Gastroesophageal sphincter (tissue), 4 donors: ENCODE measurements around the gene CCNL1. TPM values are rescaled to one million over a fixed set of nuclear protein-coding genes. Genes with fewer than 3 reads are reported as not detected.

ENCODE experiments used
- ATAC-seq: fragments of 150-250 bp; one replicate; pipeline ENCODE4 v1.9.1; 2016; ENCODE audit warnings: mild to moderate bottlenecking, moderate library complexity
- H3K27ac ChIP-seq, 4 donors: fragments of 200-600 bp; sonication (generic) in 3 of 4; 1 replicate in 3 of 4; 2 replicates in 1 of 4; pipeline ENCODE4 v1.5.1; 2016 to 2019
- H3K27me3 ChIP-seq: fragments of 200-600 bp; sonication (generic); one replicate; pipeline ENCODE4 v1.5.1; 2019
- H3K36me3 ChIP-seq, 2 donors: fragments of 200-600 bp; sonication (generic); one replicate each; pipeline ENCODE4 v1.5.1; 2019; ENCODE audit warnings: control low read depth in 1 of 2
- H3K4me1 ChIP-seq, 3 donors: fragments of 200-600 bp; sonication (generic); 1 replicate in 2 of 3; 2 replicates in 1 of 3; pipeline ENCODE4 v1.5.1; 2016 to 2019; ENCODE audit warnings: control low read depth in 2 of 3
- H3K4me3 ChIP-seq, 2 donors: fragments of 200-600 bp; sonication (generic); one replicate each; pipeline ENCODE4 v1.5.1; 2019; ENCODE audit warnings: mild to moderate bottlenecking in 1 of 2, moderate library complexity in 1 of 2
- H3K9me3 ChIP-seq, 3 donors: fragments of 200-600 bp; sonication (generic); one replicate each; pipeline ENCODE4 v1.5.1; 2017 to 2019; ENCODE audit warnings: control low read depth in 2 of 3
- EP300 ChIP-seq: sonication (generic); formaldehyde crosslinking; IDR thresholded peaks from one replicate; pipeline ENCODE4 v1.6.1; 2017; ENCODE audit warnings: antibody characterized with exemption, mild to moderate bottlenecking
- POLR2A ChIP-seq, 2 donors: fragments of 450-650 bp; IDR thresholded peaks; one replicate each; pipeline ENCODE4 v1.6.1; 2017; ENCODE audit warnings: antibody characterized with exemption in 2 of 2, mild to moderate bottlenecking in 2 of 2, moderate library complexity in 1 of 2
- POLR2AphosphoS5 ChIP-seq: sonication (generic); formaldehyde crosslinking; IDR thresholded peaks from one replicate; pipeline ENCODE4 v1.6.1; 2017; ENCODE audit warnings: antibody characterized with exemption
- WGBS, 2 donors: methylation state at CpG; one replicate each; pipeline ENCODE4 v1.1.5; 2018; ENCODE audit warnings: low coverage in 1 of 2; 5-methylcytosine and 5-hydroxymethylcytosine counted together
- total RNA-seq, 4 donors: library from RNA; depleted of rRNA; stranded (reverse); fragments of >200 nt; gene quantifications; one replicate each; pipeline ENCODE4 v1.1.0, GENCODE V29; 2016
- TF ChIP-seq, protein P1 (sequence below), 4 experiments: fragments of 200-600 bp in 2 of 4; fragments of 450-650 bp in 2 of 4; sonication (generic) in 1 of 4; IDR thresholded peaks; one replicate each; pipeline ENCODE4 v1.5.1; 2017 to 2019; ENCODE audit warnings: antibody characterized with exemption in 4 of 4, mild to moderate bottlenecking in 2 of 4, moderate library complexity in 2 of 4

CCNL1 gene
- total RNA-seq, 4 donors from 2014 or later, result 32.7 to 211 (median 92.6) TPM

DNA sequence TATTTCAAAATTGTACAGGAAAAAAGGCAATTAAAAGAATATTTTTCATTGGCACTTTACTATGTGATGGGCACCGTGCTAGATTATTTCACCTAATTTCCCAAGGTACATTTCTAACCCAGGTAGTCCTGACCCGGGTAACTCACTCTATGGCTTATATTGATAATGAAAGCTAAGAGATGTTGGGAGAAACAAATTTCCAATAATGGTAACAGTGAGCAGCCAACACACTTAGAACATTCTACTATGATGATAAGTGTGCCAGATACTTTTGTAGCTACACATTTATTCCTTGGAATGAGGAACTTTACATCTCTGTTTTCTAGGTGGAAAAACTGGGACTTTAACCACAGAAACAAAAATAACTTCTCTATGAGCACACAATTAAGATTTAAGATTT, 7.5 kb downstream of the CCNL1 start:
- no peak overlapping the region for H3K27ac ChIP-seq
- H3K27me3 ChIP-seq, result no peaks in the 10 kb centered on the region
- no peaks in the 10 kb centered on the region for H3K9me3 ChIP-seq
- peaks cover 23 to 56% (median 39%) of the 10 kb centered on the region in 3 donors for H3K4me1 ChIP-seq
- H3K4me3 ChIP-seq, result no peak overlapping the region
- ATAC-seq, result no peak
- H3K36me3 ChIP-seq, result peaks cover 25 to 85% of the 10 kb centered on the region in 2 donors
- TF ChIP-seq POLR2A (IDR thresholded peaks at IDR 0.05), result no peak
- TF ChIP-seq, protein P1, sequence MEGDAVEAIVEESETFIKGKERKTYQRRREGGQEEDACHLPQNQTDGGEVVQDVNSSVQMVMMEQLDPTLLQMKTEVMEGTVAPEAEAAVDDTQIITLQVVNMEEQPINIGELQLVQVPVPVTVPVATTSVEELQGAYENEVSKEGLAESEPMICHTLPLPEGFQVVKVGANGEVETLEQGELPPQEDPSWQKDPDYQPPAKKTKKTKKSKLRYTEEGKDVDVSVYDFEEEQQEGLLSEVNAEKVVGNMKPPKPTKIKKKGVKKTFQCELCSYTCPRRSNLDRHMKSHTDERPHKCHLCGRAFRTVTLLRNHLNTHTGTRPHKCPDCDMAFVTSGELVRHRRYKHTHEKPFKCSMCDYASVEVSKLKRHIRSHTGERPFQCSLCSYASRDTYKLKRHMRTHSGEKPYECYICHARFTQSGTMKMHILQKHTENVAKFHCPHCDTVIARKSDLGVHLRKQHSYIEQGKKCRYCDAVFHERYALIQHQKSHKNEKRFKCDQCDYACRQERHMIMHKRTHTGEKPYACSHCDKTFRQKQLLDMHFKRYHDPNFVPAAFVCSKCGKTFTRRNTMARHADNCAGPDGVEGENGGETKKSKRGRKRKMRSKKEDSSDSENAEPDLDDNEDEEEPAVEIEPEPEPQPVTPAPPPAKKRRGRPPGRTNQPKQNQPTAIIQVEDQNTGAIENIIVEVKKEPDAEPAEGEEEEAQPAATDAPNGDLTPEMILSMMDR (IDR thresholded peaks at IDR 0.05), result no peak
- TF ChIP-seq EP300, result no peak
- no peak for TF ChIP-seq POLR2AphosphoS5
- WGBS, 2 donors, result 87 to 93% methylated on average over 2 of the region's 2 CpGs

DNA sequence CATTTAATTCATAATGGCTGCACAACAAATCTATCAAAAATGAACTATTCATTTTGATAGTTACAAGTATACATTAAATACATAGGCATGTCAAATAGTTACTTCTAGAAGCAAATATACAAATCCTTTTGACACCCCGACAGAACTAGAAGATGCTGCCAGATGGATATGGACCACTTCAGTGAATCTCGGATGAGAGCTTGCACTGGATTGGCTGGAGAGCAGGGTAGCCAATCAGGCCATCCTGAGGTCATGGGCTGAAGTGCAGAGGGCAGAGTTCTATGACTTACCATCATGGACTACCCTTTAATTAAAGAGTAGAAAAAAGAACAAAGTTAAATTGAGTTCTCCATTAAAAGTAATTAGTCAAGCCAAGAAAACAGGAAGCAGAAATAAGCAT, 8.3 kb downstream of the CCNL1 start:
- peaks cover 16 to 48% (median 31%) of the 10 kb centered on the region in 3 donors for H3K4me1 ChIP-seq
- H3K27ac ChIP-seq, result no peak overlapping the region
- no peaks in the 10 kb centered on the region for H3K9me3 ChIP-seq
- no peaks in the 10 kb centered on the region for H3K27me3 ChIP-seq
- 84 to 86% methylated on average over 2 of the region's 2 CpGs for WGBS, 2 donors
- peaks cover 23 to 85% of the 10 kb centered on the region in 2 donors for H3K36me3 ChIP-seq
- TF ChIP-seq EP300, result no peak
- TF ChIP-seq POLR2AphosphoS5, result no peak
- no peak for TF ChIP-seq POLR2A (IDR thresholded peaks at IDR 0.05)
- TF ChIP-seq, protein P1 (IDR thresholded peaks at IDR 0.05), result no peak
- no peak overlapping the region for H3K4me3 ChIP-seq
- no peak for ATAC-seq

DNA sequence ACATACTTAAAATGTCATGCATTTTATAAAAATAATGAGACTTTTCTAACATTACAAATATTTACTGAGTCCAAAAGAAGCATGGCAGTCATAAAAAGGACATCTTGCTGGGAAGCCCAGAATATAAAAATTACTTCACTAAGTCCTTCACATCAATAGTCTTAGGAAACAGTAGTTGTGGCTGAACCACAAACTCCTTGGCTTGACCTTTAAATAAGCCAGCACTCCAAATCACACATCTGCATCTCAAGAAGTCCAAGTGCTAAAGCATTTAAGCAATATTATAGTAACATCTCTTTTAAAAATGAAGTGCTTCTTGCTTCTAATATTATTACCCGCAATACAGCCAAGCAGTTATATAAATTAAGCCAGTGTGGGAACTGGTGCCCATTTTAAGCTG, 8.8 kb downstream of the CCNL1 start:
- H3K27me3 ChIP-seq, result no peaks in the 10 kb centered on the region
- no peak overlapping the region for H3K4me3 ChIP-seq
- H3K27ac ChIP-seq, result no peak overlapping the region
- ATAC-seq, result no peak
- peaks cover 23 to 85% of the 10 kb centered on the region in 2 donors for H3K36me3 ChIP-seq
- TF ChIP-seq, protein P1 (IDR thresholded peaks at IDR 0.05), result no peak
- TF ChIP-seq POLR2A (IDR thresholded peaks at IDR 0.05) (no peak), POLR2AphosphoS5 (no peak), EP300 (no peak)
- peaks cover 11 to 43% (median 28%) of the 10 kb centered on the region in 3 donors for H3K4me1 ChIP-seq
- H3K9me3 ChIP-seq, result no peaks in the 10 kb centered on the region
- WGBS, 2 donors, result 80 to 85% methylated on average over 1 of the region's 1 CpG

DNA sequence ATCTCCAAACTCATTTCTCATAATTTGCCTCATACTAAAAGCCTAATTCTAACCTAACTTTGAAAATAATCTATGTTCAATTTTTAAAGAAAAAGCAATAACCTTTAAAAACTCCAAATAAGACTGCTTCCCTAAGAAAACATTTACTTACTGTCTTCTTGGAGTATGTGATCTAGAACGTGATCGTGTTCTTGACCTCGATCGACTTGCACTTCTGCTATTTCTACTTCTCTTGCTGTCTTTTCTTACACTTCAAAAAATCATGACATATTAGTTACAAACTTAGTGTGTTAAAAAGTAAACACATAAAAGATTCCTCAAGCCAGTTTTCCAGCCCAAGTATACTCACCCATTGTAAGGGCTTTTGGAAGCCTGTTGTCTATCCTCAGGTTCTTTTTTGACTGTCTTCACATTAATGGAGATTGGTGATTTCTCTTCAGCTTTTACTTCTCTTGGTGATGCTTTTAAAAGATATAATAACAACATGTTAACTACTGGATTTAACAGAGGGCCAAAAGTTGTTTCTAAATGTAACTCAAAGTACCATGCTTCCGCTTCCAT, 10.7 kb downstream of the CCNL1 start:
- WGBS, 2 donors, result 92 to 94% methylated on average over 5 of the region's 5 CpGs
- no peak for TF ChIP-seq EP300
- no peak for TF ChIP-seq POLR2AphosphoS5
- TF ChIP-seq POLR2A (IDR thresholded peaks at IDR 0.05), result no peak
- TF ChIP-seq, protein P1 (IDR thresholded peaks at IDR 0.05), result no peak
- Histone ChIP-seq H3K4me1 (peaks cover 4 to 24% (median 10%) of the 10 kb centered on the region in 3 donors), H3K4me3 (no peak overlapping the region), H3K9me3 (no peaks in the 10 kb centered on the region), H3K27me3 (no peaks in the 10 kb centered on the region), H3K36me3 (peaks cover 23 to 93% of the 10 kb centered on the region in 2 donors), H3K27ac (no peak overlapping the region)
- ATAC-seq, result no peak

DNA sequence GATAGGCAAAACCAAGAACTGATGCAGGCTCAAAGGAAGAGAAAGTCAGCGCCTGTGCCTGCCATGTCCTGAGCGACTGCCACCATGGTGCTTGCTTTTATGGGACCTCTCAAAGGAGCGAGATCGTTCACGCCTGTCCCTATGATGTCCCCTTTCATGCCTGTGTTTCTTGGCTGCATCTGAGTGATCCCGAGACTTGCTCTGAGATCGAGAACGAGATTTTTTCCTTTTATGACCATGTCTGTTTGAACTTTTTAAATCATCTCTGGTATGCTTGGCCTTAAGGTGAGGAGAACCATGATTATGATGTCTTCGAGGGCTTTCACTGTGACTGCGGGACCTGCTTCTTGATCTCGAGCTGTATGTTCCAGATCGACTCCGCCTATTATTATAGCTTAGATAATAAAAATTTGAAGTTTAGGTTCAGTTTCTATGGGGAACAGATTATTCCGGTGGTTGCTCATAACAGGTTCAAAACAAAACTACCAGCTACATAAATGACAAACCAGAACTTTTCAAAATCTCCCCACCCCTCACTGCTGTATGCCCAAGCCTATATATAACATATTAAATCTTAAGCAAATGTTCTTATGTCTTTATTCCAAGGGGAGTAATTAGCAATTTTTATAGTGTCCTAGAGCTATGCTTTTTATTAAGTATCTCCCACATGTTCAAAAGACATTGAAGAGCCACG, 11.6 kb downstream of the CCNL1 start:
- TF ChIP-seq POLR2A (IDR thresholded peaks at IDR 0.05) (no peak), EP300 (no peak), POLR2AphosphoS5 (no peak)
- TF ChIP-seq, protein P1 (IDR thresholded peaks at IDR 0.05), result no peak
- WGBS, 2 donors, result 86 to 91% methylated on average over 15 of the region's 15 CpGs
- ATAC-seq, result no peak
- Histone ChIP-seq H3K36me3 (peaks cover 23 to 100% of the 10 kb centered on the region in 2 donors), H3K4me3 (no peak overlapping the region), H3K27me3 (no peaks in the 10 kb centered on the region), H3K27ac (no peak overlapping the region), H3K9me3 (no peaks in the 10 kb centered on the region), H3K4me1 (peaks cover under 1 to 15% (median 1%) of the 10 kb centered on the region in 3 donors)
